GM12878 (cell line): ENCODE results near the gene SAMD1.

Experiments used
- BHLHE40 ChIP-seq, 2 experiments: fragments of 450-650 bp in 1 of 2; IDR thresholded peaks; 2 replicates each; pipeline ENCODE4 v1.6.1; 2011 to 2017; ENCODE audit warnings: low read depth in 2 of 2, borderline replicate concordance in 1 of 2, improper control_type of control experiment in 1 of 2, low read length in 1 of 2, mild to moderate bottlenecking in 1 of 2
- JUNB ChIP-seq: IDR thresholded peaks from 2 replicates; pipeline ENCODE4 v1.6.1; 2016; ENCODE audit warnings: antibody characterized with exemption, mild to moderate bottlenecking
- POLR2A ChIP-seq: IDR thresholded peaks from 2 replicates; pipeline ENCODE4 v1.6.1; 2011; ENCODE audit warnings: low read depth, mild to moderate bottlenecking, low read length
- RAD51 ChIP-seq: fragments of 450-650 bp; IDR thresholded peaks from 2 replicates; pipeline ENCODE4 v1.6.1; 2016; ENCODE audit warnings: moderate library complexity, mild to moderate bottlenecking, inconsistent platforms
- SIN3A ChIP-seq: IDR thresholded peaks from 2 replicates; pipeline ENCODE4 v1.6.1; 2012; ENCODE audit warnings: low read depth, low read length, improper control_type of control experiment

DNA sequence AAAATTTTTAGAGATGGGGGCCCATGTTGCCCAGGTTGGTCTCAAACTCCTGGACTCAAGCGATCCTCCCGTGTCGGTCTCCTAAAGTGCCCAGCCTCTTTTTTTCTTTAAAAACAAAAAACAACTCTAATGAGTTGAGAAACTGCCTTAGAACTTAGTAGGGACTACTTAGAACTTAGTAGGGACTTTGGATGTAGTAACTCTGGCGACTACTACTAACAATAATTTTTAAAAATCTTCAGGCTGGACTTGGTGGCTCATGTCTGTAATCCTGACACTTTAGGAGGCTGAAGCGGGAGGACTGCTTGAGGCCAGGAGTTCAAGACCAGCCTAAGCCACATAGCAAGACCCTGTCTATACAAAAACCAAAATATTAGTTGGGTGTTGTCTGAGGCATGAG lies 4.5 kb downstream of the SAMD1 start:
- TF ChIP-seq BHLHE40 (IDR thresholded peaks at IDR 0.05; ENCODE audit: borderline replicate concordance in 1 of 2, low read depth in 2 of 2, low read length in 1 of 2) (no peak), RAD51 (no peak), JUNB (no peak), POLR2A (no peak), SIN3A (no peak)
